ENCODE measurements around the gene BCL2L12.
A peak's percentile ranks its signal among the peaks of the same experiment; 100 is the strongest.

BCL2L12 gene

GRCh38 chr19:49665036-49665350, 740 bp upstream of the BCL2L12 start:
- peak overlapping the region; percentile 72 for H3K4me3 ChIP-seq (replicated peaks; ENCODE audit: low read depth, low read length)
- peaks cover 32% of the 10 kb centered on the region for H3K36me3 ChIP-seq (ENCODE audit: control insufficient read depth, insufficient read depth, low read length)

GRCh38 chr19:49666120-49666444, 349 bp downstream of the BCL2L12 start:
- no peak for DNase-seq (ENCODE audit: extremely low read depth, insufficient read length)
- peak overlapping the region; percentile 72 for H3K4me3 ChIP-seq (replicated peaks; ENCODE audit: low read depth, low read length)
- H3K36me3 ChIP-seq (ENCODE audit: control insufficient read depth, insufficient read depth, low read length) = peaks cover 24% of the 10 kb centered on the region
- no peak for TF ChIP-seq CTCF (IDR thresholded peaks at IDR 0.05; ENCODE audit: insufficient read depth, low read length, poor library complexity, severe bottlenecking)
- H3K27me3 ChIP-seq (replicated peaks; ENCODE audit: control insufficient read depth, insufficient read depth, low read length) = no peaks in the 10 kb centered on the region

More at GRCh38 chr19:49665036-49665350, 740 bp upstream of the BCL2L12 start:
- TF ChIP-seq CTCF (IDR thresholded peaks at IDR 0.05; ENCODE audit: insufficient read depth, low read length, poor library complexity, severe bottlenecking) = no peak
- H3K27me3 ChIP-seq (replicated peaks; ENCODE audit: control insufficient read depth, insufficient read depth, low read length) = no peaks in the 10 kb centered on the region
- DNase-seq (ENCODE audit: extremely low read depth, insufficient read length) = no peak

- TF ChIP-seq CTCF (IDR thresholded peaks at IDR 0.05; ENCODE audit: insufficient read depth, low read length, poor library complexity, severe bottlenecking) = no peak
- Histone ChIP-seq H3K27me3 (replicated peaks; ENCODE audit: control insufficient read depth, insufficient read depth, low read length) (no peaks in the 10 kb centered on the region), H3K4me3 (replicated peaks; ENCODE audit: low read depth, low read length) (no peak overlapping the region), H3K36me3 (ENCODE audit: control insufficient read depth, insufficient read depth, low read length) (peaks cover 11% of the 10 kb centered on the region)
- DNase-seq (ENCODE audit: extremely low read depth, insufficient read length) = no peak
Observed at GRCh38 chr19:49667473-49667872, 1.7 kb downstream of the BCL2L12 start.

GRCh38 chr19:49669516-49669915, 3.8 kb downstream of the BCL2L12 start:
- no peak for DNase-seq (ENCODE audit: extremely low read depth, insufficient read length)
- TF ChIP-seq CTCF (IDR thresholded peaks at IDR 0.05; ENCODE audit: insufficient read depth, low read length, poor library complexity, severe bottlenecking) = no peak
- Histone ChIP-seq H3K27me3 (replicated peaks; ENCODE audit: control insufficient read depth, insufficient read depth, low read length) (no peaks in the 10 kb centered on the region), H3K4me3 (replicated peaks; ENCODE audit: low read depth, low read length) (no peak overlapping the region), H3K36me3 (ENCODE audit: control insufficient read depth, insufficient read depth, low read length) (peaks cover 3% of the 10 kb centered on the region)

GRCh38 chr19:49672131-49672919, 6.6 kb downstream of the BCL2L12 start:
- TF ChIP-seq CTCF (IDR thresholded peaks at IDR 0.05; ENCODE audit: insufficient read depth, low read length, poor library complexity, severe bottlenecking) = peak; percentile 99
- H3K36me3 ChIP-seq (ENCODE audit: control insufficient read depth, insufficient read depth, low read length) = peaks cover 3% of the 10 kb centered on the region
- DNase-seq (ENCODE audit: extremely low read depth, insufficient read length) = peak; percentile 77
- no peaks in the 10 kb centered on the region for H3K27me3 ChIP-seq (replicated peaks; ENCODE audit: control insufficient read depth, insufficient read depth, low read length)
- no peak overlapping the region for H3K4me3 ChIP-seq (replicated peaks; ENCODE audit: low read depth, low read length)
